ENCODE results near the gene CHKA. TPM values are rescaled to one million over a fixed set of nuclear protein-coding genes. Genes with fewer than 3 reads are reported as not detected.

The CHKA gene
- total and polyA plus RNA-seq, 2 of the 8 experiments (the other 6 are each of a cell fraction or from before 2014, with no cell fraction given): 61.2 to 86.6 TPM

GRCh38 chr11:68099474-68100405 is 21.4 kb downstream of the CHKA start:
- Histone ChIP-seq H2AK5ac (ENCODE audit: low read depth, low read length) (no peak overlapping the region), H3K4me3 (ENCODE audit: extremely low read depth in 1 of 4, insufficient read depth in 2 of 4, low read depth in 3 of 4, low read length in 4 of 4) (no peak overlapping the region), H2AFZ (ENCODE audit: low read length) (no peak overlapping the region), H2BK5ac (ENCODE audit: low read depth, low read length) (no peak overlapping the region), H3K18ac (ENCODE audit: extremely low read depth, low read length) (no peak overlapping the region), H3K4me1 (replicated peaks in 1 of 4; ENCODE audit: control insufficient read depth in 3 of 4, insufficient read depth in 4 of 4, low read length in 3 of 4) (peaks cover 0 to 2% (median 0%) of the 10 kb centered on the region in 4 experiments; a peak in 1 of 7 replicates), H3K27me3 (replicated peaks in 1 of 4; ENCODE audit: control insufficient read depth in 3 of 4, extremely low read depth in 1 of 4, insufficient read depth in 3 of 4, low read length in 3 of 4) (no peaks in the 10 kb centered on the region), H2BK15ac (ENCODE audit: low read length) (no peak overlapping the region), H4K5ac (ENCODE audit: insufficient read length, low read depth, low read length) (no peak overlapping the region), H3K23ac (ENCODE audit: insufficient read length) (no peak overlapping the region), H2BK12ac (ENCODE audit: low read depth, low read length) (no peak overlapping the region), H2BK20ac (ENCODE audit: low read length) (no peak overlapping the region), H3K27ac (ENCODE audit: low read depth, low read length) (no peak overlapping the region), H3K79me1 (ENCODE audit: low read depth, low read length) (peaks cover 7% of the 10 kb centered on the region), H3K9ac (replicated peaks in 1 of 4; ENCODE audit: extremely low read depth in 1 of 4, low read depth in 3 of 4, low read length in 3 of 4) (peak overlapping the region in 1 of 4 experiments; percentile 1; a peak in 1 of 7 replicates), H3K56ac (replicated peaks; ENCODE audit: insufficient read length, low read depth, low read length) (no peak overlapping the region), H4K20me1 (replicated peaks in 1 of 2; ENCODE audit: control insufficient read depth in 1 of 2, insufficient read depth in 2 of 2, low read length in 2 of 2) (peaks cover 6 to 10% of the 10 kb centered on the region in 2 experiments), H3K9me3 (ENCODE audit: insufficient read depth in 2 of 2, low read depth in 1 of 2, low read length in 1 of 2) (no peaks in the 10 kb centered on the region), H3K14ac (ENCODE audit: insufficient read length) (no peak overlapping the region), H3K79me2 (ENCODE audit: control insufficient read depth in 1 of 2, insufficient read depth in 2 of 2, low read length in 2 of 2) (peaks cover 23 to 83% of the 10 kb centered on the region in 2 experiments), H3K4me2 (ENCODE audit: insufficient read depth in 1 of 2, low read depth in 2 of 2, low read length in 2 of 2) (no peak overlapping the region), H4K8ac (ENCODE audit: extremely low read depth, insufficient read depth, low read length) (no peak overlapping the region), H3K36me3 (ENCODE audit: control insufficient read depth in 2 of 4, insufficient read depth in 4 of 4, low read length in 3 of 4) (peaks cover 0 to 10% (median under 1%) of the 10 kb centered on the region in 4 experiments; a peak in 3 of 8 replicates), H4K91ac (replicated peaks; ENCODE audit: insufficient read length, low read length) (no peak overlapping the region), H3K23me2 (ENCODE audit: low read depth, low read length) (no peaks in the 10 kb centered on the region), H2BK120ac (replicated peaks; ENCODE audit: low read depth, low read length) (no peak overlapping the region), H3K4ac (replicated peaks; ENCODE audit: insufficient read length, low read depth, low read length) (no peak overlapping the region)
- ChIA-PET CTCF (ENCODE audit: partially characterized antibody) (interaction anchor here (0.7 to 3.6 kb wide), 2 partner anchors 12 to 33 kb away, joined by 3 to 9 read pairs; no protein-coding TSS in a partner anchor), POLR2A (ENCODE audit: partially characterized antibody) (interaction anchor here (0.6 to 1.1 kb wide), 2 partner anchors 19 to 91 kb away, joined by 3 to 5 read pairs; no protein-coding TSS in a partner anchor)
- WGBS, 2 experiments (ENCODE audit: extremely low coverage in 1 of 2, insufficient coverage in 1 of 2, insufficient read length in 1 of 2, insufficient replicate concordance in 2 of 2, low coverage in 1 of 2, low lambda C conversion rate in 2 of 2, missing lambda C conversion rate in 1 of 2): 83% methylated on average over 12 of the region's 12 CpGs; no CpG with 5 or more reads in 1 of the 2 experiments
- DNase-seq (ENCODE audit: low read depth in 1 of 2, low spot score in 2 of 2) (no peak), FAIRE-seq (no peak)
- TF ChIP-seq CHD1 (IDR thresholded peaks at IDR 0.05; ENCODE audit: low read depth, low read length): no peak
- no peak for TF ChIP-seq RAD21 (IDR thresholded peaks at IDR 0.05 in 1 of 2, conservative IDR thresholded peaks at IDR 0.05 in 1 of 2; ENCODE audit: low read depth in 2 of 2, low read length in 2 of 2)
- TF ChIP-seq HDAC6 (IDR thresholded peaks at IDR 0.05; ENCODE audit: low read depth, low read length): no peak

Measured in H1 (cell line).